Ishikawa (cell line): Measurements from ENCODE around the gene CACNA1C.

Experiments
- CEBPB ChIP-seq: IDR thresholded peaks from 2 replicates; pipeline ENCODE4 v1.6.1; 2012
- CREB1 ChIP-seq: IDR thresholded peaks from 2 replicates; pipeline ENCODE4 v1.6.1; 2012; ENCODE audit warnings: low read depth
- EGR1 ChIP-seq: IDR thresholded peaks from 2 replicates; pipeline ENCODE4 v1.6.1; 2012
- EP300 ChIP-seq: IDR thresholded peaks from 2 replicates; pipeline ENCODE4 v1.6.1; 2012; ENCODE audit warnings: borderline replicate concordance
- FOXM1 ChIP-seq: IDR thresholded peaks from 2 replicates; pipeline ENCODE4 v1.6.1; 2012; ENCODE audit warnings: low read depth, borderline replicate concordance
- NFIC ChIP-seq: IDR thresholded peaks from 2 replicates; pipeline ENCODE4 v1.6.1; 2012
- RAD21 ChIP-seq: IDR thresholded peaks from 2 replicates; pipeline ENCODE4 v1.6.1; 2012; ENCODE audit warnings: low read depth
- REST ChIP-seq: IDR thresholded peaks from 2 replicates; pipeline ENCODE4 v1.6.1; 2012; ENCODE audit warnings: low read depth, mild to moderate bottlenecking
- TAF1 ChIP-seq: IDR thresholded peaks from 2 replicates; pipeline ENCODE4 v1.6.1; 2012; ENCODE audit warnings: low read depth, mild to moderate bottlenecking
- TCF12 ChIP-seq: IDR thresholded peaks from 2 replicates; pipeline ENCODE4 v1.6.1; 2012; ENCODE audit warnings: low read depth
- TEAD4 ChIP-seq: IDR thresholded peaks from 2 replicates; pipeline ENCODE4 v1.6.1; 2012
- YY1 ChIP-seq: IDR thresholded peaks from 2 replicates; pipeline ENCODE4 v1.6.1; 2012; ENCODE audit warnings: low read depth
- ZBTB7A ChIP-seq: IDR thresholded peaks from 2 replicates; pipeline ENCODE4 v1.6.1; 2012; ENCODE audit warnings: low read depth
- TF ChIP-seq, protein P1 (sequence below): IDR thresholded peaks from 2 replicates; pipeline ENCODE4 v1.6.1; 2012
- TF ChIP-seq, protein P2 (sequence below): IDR thresholded peaks from 2 replicates; pipeline ENCODE4 v1.6.1; 2012

The CACNA1C gene

DNA sequence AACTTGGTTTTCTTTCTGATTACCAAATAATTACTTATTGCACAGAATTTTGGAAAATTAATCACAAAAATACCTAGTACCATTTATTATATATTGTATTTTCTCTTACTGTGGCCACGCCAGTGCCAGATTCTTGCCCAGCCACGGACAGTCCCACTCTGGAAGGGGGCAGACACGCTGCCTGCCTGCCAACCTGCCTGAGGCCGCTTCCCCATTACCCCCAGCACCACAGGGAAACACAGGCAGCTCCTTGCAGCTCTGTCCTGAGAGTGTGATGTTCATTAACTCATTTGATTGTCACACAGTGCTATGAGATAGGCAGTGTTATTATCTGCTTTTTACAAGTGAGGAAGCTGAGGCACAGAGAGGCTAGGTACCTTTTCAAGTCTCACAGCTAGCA lies 46.8 kb downstream of the CACNA1C start:
- TF ChIP-seq TCF12 (no peak), REST (no peak), NFIC (no peak), FOXM1 (no peak), RAD21 (no peak), EGR1 (no peak), YY1 (no peak), EP300 (no peak), ZBTB7A (no peak), TEAD4 (no peak), TAF1 (no peak), CEBPB (no peak), CREB1 (no peak)
- TF ChIP-seq, protein P1, sequence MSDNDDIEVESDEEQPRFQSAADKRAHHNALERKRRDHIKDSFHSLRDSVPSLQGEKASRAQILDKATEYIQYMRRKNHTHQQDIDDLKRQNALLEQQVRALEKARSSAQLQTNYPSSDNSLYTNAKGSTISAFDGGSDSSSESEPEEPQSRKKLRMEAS: no peak
- TF ChIP-seq, protein P2, sequence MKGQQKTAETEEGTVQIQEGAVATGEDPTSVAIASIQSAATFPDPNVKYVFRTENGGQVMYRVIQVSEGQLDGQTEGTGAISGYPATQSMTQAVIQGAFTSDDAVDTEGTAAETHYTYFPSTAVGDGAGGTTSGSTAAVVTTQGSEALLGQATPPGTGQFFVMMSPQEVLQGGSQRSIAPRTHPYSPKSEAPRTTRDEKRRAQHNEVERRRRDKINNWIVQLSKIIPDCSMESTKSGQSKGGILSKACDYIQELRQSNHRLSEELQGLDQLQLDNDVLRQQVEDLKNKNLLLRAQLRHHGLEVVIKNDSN: no peak

- no peak for TF ChIP-seq REST
- no peak for TF ChIP-seq CEBPB
- TF ChIP-seq TEAD4: no peak
- TF ChIP-seq TAF1: no peak
- TF ChIP-seq, protein P1: no peak
- no peak for TF ChIP-seq RAD21
- TF ChIP-seq YY1: no peak
Measured at GRCh38 chr12:2101359-2101758, 48.6 kb downstream of the CACNA1C start.

GRCh38 chr12:2101771-2102170 lies 49.0 kb downstream of the CACNA1C start:
- TF ChIP-seq TAF1: no peak

DNA sequence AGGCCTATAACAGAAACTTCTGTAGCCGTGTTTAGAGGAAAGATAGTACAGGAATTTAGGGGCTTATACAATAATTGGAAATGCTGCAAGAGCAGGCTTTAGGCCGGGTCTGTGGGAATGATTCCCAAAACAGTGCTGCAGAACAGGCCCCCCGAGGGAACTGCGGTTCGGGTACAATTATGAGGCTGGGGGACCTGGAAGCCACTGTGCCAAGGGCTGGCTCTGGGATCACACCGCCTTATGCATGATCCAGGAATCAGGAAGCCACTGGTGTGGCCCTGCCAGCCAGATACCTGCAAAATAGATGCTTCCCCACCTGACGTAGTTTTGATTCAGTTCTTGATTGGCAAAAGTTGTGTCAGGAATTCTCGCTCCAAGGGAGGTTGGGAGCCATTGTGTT lies 55.4 kb downstream of the CACNA1C start:
- TF ChIP-seq RAD21 (no peak), REST (no peak), NFIC (no peak), TCF12 (no peak)

DNA sequence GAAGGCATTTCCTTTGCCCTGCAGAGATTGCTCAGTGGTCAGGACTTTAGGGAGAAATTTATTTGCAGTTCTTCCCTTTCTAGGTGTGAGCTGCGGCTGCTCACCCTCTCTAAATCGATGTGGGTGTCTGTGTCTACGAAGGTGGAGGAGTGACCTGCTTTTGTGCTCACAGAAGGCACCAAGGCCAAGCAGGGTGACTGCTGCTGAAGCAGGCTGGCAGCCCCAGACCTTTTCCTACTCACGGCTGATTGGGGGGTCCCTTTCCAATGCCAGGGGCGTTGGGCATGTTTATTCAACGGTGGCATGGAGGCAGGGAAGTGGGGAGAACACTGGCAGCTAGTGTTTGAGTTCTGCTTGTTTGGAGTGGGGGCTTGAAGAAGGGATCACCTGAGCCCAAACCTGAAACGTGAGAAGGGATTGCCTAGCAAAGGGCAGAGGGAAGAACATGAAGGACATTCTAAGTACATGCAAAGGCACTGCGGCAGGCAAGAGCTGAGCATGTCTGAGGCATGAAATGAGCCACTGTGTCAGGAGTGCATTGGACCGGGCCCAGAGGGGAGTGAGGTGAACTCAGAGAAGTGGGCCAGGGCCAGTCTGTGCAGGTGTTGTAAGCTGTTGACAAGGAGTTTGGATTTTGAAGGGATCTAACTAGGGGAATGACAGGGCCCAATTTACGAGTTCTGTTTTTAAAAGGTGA lies 56.3 kb downstream of the CACNA1C start:
- TF ChIP-seq REST: no peak
- TF ChIP-seq, protein P1: no peak
- TF ChIP-seq, protein P2: no peak
- TF ChIP-seq ZBTB7A: no peak
